Measurements from ENCODE around the gene IFI44. TPM values are rescaled to one million over a fixed set of nuclear protein-coding genes. Genes with fewer than 3 reads are reported as not detected.

Gene IFI44
- polyA plus RNA-seq, 1 donor: 21.8 TPM

DNA sequence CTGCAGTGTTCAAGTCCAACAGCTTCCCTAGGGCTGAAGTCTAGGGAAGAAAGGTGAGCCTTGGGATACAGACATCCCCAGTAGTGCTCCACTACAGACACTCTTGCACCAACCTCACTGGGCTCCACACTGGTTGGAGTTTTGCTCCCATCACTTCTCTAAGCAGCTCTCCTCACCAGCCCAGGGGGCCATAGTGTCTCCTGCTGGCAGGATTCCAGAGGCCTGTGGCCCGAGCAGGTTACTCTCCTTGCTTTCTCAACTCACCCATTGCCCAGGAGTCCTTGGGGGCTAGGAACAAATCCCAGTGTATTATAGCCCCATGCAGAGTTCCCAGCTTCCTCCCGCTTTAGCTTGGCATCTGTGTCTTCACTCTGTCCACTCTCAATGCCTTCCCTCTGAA is 52.8 kb downstream of the IFI44 start:
- DNase-seq: no peak

DNA sequence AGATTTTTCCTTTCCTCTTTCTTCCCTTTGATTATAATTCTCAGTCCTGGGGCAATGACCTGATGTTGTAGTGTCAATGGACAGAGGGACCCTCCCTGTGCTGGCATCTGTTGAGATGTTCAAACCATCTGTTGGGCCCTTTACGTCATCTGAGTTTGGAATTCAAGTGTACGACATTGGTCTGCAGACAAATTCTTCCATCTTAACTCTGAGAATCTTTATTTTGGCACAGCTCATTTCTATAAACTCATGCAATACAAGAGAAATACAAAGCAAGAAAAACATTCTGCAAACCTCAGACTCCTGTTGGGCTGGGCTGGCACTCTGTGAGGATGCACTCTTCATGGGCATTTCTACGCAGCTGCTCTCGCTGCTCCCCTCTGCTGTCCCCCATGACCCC is 54.2 kb downstream of the IFI44 start:
- DNase-seq: no peak

DNA sequence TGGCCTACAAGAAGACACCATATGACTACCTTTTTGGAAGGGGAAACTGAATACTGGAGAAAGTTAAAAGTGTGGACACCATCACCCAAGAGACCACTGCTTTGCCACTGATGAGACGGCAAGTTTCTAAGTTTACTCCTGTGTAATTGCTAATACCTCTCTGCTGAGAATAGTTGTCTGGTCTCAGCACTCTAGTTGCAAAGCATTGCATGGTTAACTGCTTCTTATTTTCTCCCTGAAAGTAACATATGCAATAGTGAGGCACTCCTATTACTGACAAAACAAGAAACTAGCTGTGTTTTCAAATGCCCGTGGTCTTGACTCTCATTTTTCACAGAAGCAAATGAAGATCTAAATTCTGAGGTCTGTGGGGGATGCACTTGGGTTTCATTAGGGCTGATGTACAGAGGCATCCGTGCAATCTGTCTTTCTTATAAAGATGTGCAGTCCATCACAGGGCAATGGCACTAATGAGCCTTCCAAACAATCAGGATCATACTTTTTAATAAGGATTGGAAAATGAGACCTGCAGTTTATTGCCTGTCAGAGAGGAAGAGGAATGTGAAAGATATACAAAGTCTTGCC is 62.9 kb downstream of the IFI44 start:
- DNase-seq: no peak

DNA sequence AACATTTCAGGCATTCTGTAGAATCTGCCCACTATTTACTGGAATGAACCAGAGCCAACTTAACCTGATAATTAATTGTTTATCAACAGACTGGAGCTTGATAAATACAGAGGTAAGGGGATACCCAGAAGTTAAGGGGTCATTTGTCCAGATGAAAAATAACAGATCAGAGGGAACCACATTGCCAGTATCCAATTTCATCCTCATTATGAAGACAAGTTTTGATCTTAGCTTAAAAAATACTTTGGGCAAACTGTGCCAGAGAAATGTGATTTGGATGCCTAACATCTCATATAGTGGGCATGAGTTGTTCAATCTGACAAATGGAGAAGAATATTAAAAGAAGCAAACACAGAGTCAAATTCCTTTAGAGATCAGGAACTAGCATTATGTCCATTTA is 63.7 kb downstream of the IFI44 start:
- no peak for DNase-seq

Other genes with a start within 250 kb of the IFI44 start
- gene PTGFR, start 158.9 kb upstream of the IFI44 start, polyA plus RNA-seq (ENCODE audit: insufficient read length): 0.25 TPM
- gene IFI44L, start 29.4 kb upstream of the IFI44 start, polyA plus RNA-seq (ENCODE audit: insufficient read length): 7.6 TPM